Lower leg skin (tissue), 3 donors: ENCODE measurements around the gene HOXB9.

Source experiments
- CTCF ChIP-seq, 3 donors: fragments of 450-650 bp; IDR thresholded peaks; one replicate each; pipeline ENCODE4 v1.5.1; 2016; ENCODE audit warnings: antibody characterized with exemption in 3 of 3, mild to moderate bottlenecking in 3 of 3, moderate library complexity in 2 of 3
- POLR2A ChIP-seq, 2 donors: fragments of 450-650 bp; IDR thresholded peaks; one replicate each; pipeline ENCODE4 v1.6.1; 2016 to 2017; ENCODE audit warnings: antibody characterized with exemption in 2 of 2, mild to moderate bottlenecking in 1 of 2, moderate library complexity in 1 of 2

- TF ChIP-seq CTCF (IDR thresholded peaks at IDR 0.05) (no peak), POLR2A (IDR thresholded peaks at IDR 0.05) (no peak)
These were observed 1.7 kb upstream of the HOXB9 start for GRCh38 chr17:48627623-48628521.
